Upper lobe of right lung (tissue), 1 donor: ENCODE data around the gene SORBS2. TPM values are rescaled to one million over a fixed set of nuclear protein-coding genes. Genes with fewer than 3 reads are reported as not detected.
A peak's percentile ranks its signal among the peaks of the same experiment; 100 is the strongest.

Experiments
- ATAC-seq: fragments of 200-7000 bp; cut with Tn5 transposase; one replicate; pipeline ENCODE4 v1.9.1; 2020; ENCODE audit warnings: mild to moderate bottlenecking, moderate library complexity
- DNase-seq: peaks from one replicate; pipeline ENCODE4 v3.0.0-alpha.2; 2020
- H3K27ac ChIP-seq: fragments of 200-600 bp; one replicate; pipeline ENCODE4 v1.8.0; 2022
- H3K27me3 ChIP-seq: fragments of 200-600 bp; one replicate; pipeline ENCODE4 v1.8.0; 2022; ENCODE audit warnings: mild to moderate bottlenecking
- H3K36me3 ChIP-seq: fragments of 200-600 bp; one replicate; pipeline ENCODE4 v1.8.0; 2022
- H3K4me1 ChIP-seq: fragments of 200-600 bp; one replicate; pipeline ENCODE4 v1.8.0; 2022
- H3K4me3 ChIP-seq: fragments of 200-600 bp; one replicate; pipeline ENCODE4 v1.8.0; 2022; ENCODE audit warnings: mild to moderate bottlenecking
- H3K9me3 ChIP-seq: fragments of 200-600 bp; one replicate; pipeline ENCODE4 v1.8.0; 2022
- intact Hi-C: fragments of 100-400 bp; cut with DNase I; formaldehyde crosslinking; loops from one replicate; pipeline ENCODE4 v1.11.0; 2022
- total RNA-seq: library from RNA; stranded (reverse); fragmentation: NEBNext Ultra II Directional; extraction: Animal tissue kit (Norgen Biotek cat#: 25700); gene quantifications from one replicate; pipeline ENCODE4 v1.2.1, GENCODE V29; 2021
- TF ChIP-seq, protein P1 (sequence below): fragments of 200-600 bp; IDR thresholded peaks from one replicate; pipeline ENCODE4 v1.8.0; 2022; ENCODE audit warnings: antibody characterized with exemption
- donor health status: DM: no; HTN: yes; CAD: no; lungs with severe emphysema.

Gene SORBS2
- total RNA-seq, 1 donor from 2014 or later, result 44.9 TPM

DNA sequence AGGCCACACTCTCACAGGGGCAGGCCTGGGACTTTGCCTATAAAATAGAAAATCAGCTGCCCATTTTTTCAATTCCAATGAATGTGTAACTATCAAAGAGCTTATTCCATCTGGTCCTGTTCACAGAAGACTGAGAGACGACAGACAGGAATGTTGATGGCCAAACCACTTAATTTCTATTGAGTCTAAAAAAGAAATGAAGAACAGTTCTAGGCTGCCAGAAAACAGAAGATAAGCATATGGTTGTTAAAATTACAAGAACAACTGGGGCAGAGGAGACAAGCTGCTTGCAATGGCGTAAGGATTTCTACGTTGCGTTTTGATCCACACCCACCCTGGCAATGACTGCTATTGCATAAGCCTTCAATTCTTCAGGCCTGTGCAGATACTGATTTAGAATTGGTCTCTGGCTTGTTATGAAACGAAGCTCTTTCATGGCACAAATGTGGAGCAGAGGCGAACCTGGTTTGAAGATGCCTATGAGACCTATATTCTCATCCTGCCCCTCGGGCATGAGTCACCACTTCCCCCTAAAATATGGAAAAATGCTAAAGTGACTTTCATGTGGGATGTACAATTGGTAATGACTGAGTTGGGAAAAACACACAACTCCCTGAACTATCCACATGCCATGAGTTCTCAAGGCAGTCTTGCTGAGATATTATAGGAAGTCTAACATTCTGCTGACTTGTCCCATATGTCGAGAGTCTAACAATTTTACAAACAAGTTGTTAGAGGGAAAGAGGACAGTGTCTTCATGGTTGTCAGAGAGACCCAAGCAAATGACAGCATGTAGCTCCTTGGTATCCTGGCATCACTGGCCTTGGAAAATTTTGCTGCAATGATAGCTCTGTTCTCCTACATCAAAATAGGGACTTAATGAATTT is 37.9 kb upstream of the SORBS2 start:
- Histone ChIP-seq H3K4me1 (no peaks in the 10 kb centered on the region), H3K27me3 (no peaks in the 10 kb centered on the region), H3K36me3 (no peaks in the 10 kb centered on the region), H3K4me3 (no peak overlapping the region), H3K9me3 (no peaks in the 10 kb centered on the region), H3K27ac (no peak overlapping the region)
- DNase-seq (no peak), ATAC-seq (peak; percentile 64)
- TF ChIP-seq, protein P1, sequence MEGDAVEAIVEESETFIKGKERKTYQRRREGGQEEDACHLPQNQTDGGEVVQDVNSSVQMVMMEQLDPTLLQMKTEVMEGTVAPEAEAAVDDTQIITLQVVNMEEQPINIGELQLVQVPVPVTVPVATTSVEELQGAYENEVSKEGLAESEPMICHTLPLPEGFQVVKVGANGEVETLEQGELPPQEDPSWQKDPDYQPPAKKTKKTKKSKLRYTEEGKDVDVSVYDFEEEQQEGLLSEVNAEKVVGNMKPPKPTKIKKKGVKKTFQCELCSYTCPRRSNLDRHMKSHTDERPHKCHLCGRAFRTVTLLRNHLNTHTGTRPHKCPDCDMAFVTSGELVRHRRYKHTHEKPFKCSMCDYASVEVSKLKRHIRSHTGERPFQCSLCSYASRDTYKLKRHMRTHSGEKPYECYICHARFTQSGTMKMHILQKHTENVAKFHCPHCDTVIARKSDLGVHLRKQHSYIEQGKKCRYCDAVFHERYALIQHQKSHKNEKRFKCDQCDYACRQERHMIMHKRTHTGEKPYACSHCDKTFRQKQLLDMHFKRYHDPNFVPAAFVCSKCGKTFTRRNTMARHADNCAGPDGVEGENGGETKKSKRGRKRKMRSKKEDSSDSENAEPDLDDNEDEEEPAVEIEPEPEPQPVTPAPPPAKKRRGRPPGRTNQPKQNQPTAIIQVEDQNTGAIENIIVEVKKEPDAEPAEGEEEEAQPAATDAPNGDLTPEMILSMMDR, result no peak
- intact Hi-C loops, result no loop called here

DNA sequence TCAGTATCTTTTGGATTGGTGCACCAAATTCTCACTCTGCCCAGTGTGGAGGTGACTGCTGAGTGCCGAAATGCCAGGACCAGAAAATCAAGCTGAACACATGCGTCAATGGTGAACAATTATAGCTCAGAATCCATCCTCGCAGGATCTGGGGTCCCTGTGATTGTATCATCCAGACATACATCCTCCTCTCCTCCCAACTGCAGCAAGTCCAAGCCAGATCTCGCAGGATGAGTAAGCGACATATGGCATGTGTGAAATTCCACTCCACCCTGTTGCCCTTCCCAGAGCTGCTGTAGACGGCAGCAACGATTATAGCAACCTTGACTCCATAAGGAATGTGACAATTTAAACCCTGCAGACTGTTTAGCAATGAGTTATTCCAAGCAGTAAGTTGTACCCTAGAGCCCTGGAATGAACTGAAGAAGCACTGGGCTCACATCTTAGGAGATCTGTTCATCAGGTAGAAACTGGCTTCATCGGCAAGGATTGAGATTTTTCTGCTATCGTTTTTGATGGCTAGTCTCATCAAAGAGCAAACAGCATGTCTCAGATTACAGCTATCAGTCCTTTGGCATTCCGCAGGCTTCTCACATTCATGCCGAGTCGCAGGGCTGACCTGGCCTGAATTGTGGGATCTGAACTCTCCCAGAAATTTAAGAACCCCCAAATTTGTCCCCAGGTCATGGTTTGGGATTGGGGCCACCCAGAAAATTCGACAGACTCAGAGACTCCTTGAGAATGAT is 35.5 kb upstream of the SORBS2 start:
- no peaks in the 10 kb centered on the region for H3K9me3 ChIP-seq
- DNase-seq (no peak), ATAC-seq (no peak)
- H3K4me3 ChIP-seq, result no peak overlapping the region
- H3K27me3 ChIP-seq, result no peaks in the 10 kb centered on the region
- H3K36me3 ChIP-seq, result no peaks in the 10 kb centered on the region
- intact Hi-C loops, result no loop called here
- H3K4me1 ChIP-seq, result no peaks in the 10 kb centered on the region
- H3K27ac ChIP-seq, result no peak overlapping the region
- TF ChIP-seq, protein P1, result no peak

DNA sequence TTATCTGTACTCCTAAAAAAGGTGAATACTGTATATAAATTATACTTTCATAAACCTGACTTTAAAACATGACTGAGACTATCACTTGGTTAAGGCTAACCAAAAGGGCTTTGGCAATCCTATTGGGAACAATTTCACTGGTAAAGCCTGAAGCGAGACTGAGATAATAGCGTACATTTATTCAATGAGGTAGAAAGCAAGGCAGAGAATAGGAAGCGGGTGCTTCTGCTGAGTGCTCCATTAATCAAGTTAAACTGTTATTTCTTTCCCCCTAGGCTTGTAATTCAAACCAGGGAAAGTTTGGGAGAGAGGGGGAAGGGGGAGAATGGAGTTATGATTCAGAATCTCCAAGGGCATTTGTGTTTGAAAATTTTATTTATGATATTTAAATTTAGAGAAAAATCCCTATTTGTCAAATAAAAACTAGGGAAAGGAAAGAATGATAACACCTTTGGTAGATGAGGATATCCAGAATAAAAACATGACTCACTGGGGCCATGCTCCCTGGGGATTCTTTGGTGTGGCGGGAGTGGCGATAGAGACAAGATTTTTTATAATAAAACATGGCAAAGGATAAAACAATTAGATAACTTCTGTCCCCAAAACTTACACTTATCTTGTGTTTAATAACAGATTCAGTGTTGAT is 34.6 kb upstream of the SORBS2 start:
- Histone ChIP-seq H3K27me3 (no peaks in the 10 kb centered on the region), H3K9me3 (no peaks in the 10 kb centered on the region), H3K36me3 (no peaks in the 10 kb centered on the region), H3K27ac (no peak overlapping the region), H3K4me3 (no peak overlapping the region), H3K4me1 (no peaks in the 10 kb centered on the region)
- intact Hi-C loops, result no loop called here
- TF ChIP-seq, protein P1, result no peak
- no peak for ATAC-seq
- DNase-seq, result no peak

DNA sequence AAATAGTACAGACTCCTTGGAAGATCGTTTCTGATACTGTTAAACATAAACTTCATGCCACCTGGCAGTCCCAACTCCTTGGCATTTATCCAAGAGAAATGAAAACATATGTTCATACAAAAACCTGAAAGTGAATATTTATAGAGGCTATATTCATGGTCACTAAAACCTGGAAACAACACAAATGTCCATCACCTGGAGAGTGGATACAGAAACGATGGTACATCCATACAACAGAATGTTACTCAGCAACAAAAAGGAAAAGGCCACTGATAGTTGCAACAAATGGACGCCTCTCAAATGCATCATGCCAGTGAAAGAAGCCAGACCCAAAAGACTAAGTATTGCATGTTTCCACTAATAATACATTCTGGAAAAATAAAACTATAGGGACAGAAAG is 34.0 kb upstream of the SORBS2 start:
- Histone ChIP-seq H3K27me3 (no peaks in the 10 kb centered on the region), H3K4me3 (no peak overlapping the region), H3K4me1 (no peaks in the 10 kb centered on the region), H3K27ac (no peak overlapping the region), H3K9me3 (no peaks in the 10 kb centered on the region), H3K36me3 (no peaks in the 10 kb centered on the region)
- TF ChIP-seq, protein P1, result no peak
- intact Hi-C loops, result no loop called here
- ATAC-seq, result no peak
- DNase-seq, result no peak

DNA sequence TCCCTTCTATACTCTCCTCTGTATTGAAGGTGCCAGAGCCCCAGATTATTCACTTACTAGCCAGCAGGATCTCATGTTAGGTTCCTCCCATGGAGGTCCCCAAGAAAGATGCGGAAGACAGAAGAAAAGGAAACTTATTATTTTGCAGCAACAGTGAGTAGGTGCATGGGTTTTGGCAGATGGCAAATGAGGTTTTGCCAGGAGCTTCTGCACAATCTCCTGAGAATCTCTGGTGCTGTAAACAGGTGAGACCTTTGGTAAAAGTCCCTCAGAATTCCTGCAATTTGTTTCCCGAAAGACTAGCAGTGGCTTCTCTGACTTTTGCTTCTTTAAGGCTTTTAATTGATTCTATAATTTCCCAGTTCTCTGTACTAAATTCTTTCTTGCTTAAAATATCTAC is 29.5 kb upstream of the SORBS2 start:
- Histone ChIP-seq H3K4me1 (peaks cover 10% of the 10 kb centered on the region), H3K36me3 (no peaks in the 10 kb centered on the region), H3K27me3 (no peaks in the 10 kb centered on the region), H3K27ac (no peak overlapping the region), H3K4me3 (no peak overlapping the region), H3K9me3 (no peaks in the 10 kb centered on the region)
- DNase-seq (no peak), ATAC-seq (no peak)
- TF ChIP-seq, protein P1, result no peak
- intact Hi-C loops, result no loop called here
